ENCODE data around the gene MOGAT3. TPM values are rescaled to one million over a fixed set of nuclear protein-coding genes. Genes with fewer than 3 reads are reported as not detected.
A peak's percentile ranks its signal among the peaks of the same experiment; 100 is the strongest.
"Not testable (repeated sequence)": the region's sequence is repeated elsewhere in the genome, so short reads cannot be mapped to it uniquely, and the experiment has no call there.

MOGAT3 gene
- total RNA-seq, 4 donors from 2014 or later = not detected

- H3K36me3 ChIP-seq = peaks cover 0 to 61% of the 10 kb centered on the region in 2 donors
- no peak for ATAC-seq
- peaks cover 22% of the 10 kb centered on the region for H3K27me3 ChIP-seq
- WGBS, 2 donors (ENCODE audit: low coverage in 1 of 2) = 86 to 90% methylated on average over 6 to 19 of the region's 19 CpGs
- no peaks in the 10 kb centered on the region for H3K9me3 ChIP-seq
- H3K4me3 ChIP-seq = no peak overlapping the region
- H3K27ac ChIP-seq = no peak overlapping the region
- no peak for TF ChIP-seq EP300 (IDR thresholded peaks at IDR 0.05)
- no peak for TF ChIP-seq POLR2AphosphoS5 (IDR thresholded peaks at IDR 0.05)
- TF ChIP-seq POLR2A (IDR thresholded peaks at IDR 0.05) = no peak
- TF ChIP-seq CTCF (IDR thresholded peaks at IDR 0.05) = no peak
- H3K4me1 ChIP-seq = peaks cover 0 to 8% (median 7%) of the 10 kb centered on the region in 3 donors
Measured at GRCh38 chr7:101206665-101207042, 5.8 kb upstream of the MOGAT3 start.

- no peak overlapping the region for H3K4me3 ChIP-seq
- peaks cover 0 to 55% of the 10 kb centered on the region in 2 donors for H3K36me3 ChIP-seq
- peaks cover 27% of the 10 kb centered on the region for H3K27me3 ChIP-seq
- H3K27ac ChIP-seq = no peak overlapping the region
- H3K4me1 ChIP-seq = peaks cover 0 to 11% (median 8%) of the 10 kb centered on the region in 3 donors
- ATAC-seq = peak; percentile 9
- H3K9me3 ChIP-seq = no peaks in the 10 kb centered on the region
- TF ChIP-seq CTCF (IDR thresholded peaks at IDR 0.05) (no peak), POLR2AphosphoS5 (IDR thresholded peaks at IDR 0.05) (no peak), POLR2A (IDR thresholded peaks at IDR 0.05) (no peak), EP300 (IDR thresholded peaks at IDR 0.05) (no peak)
- WGBS, 2 donors (ENCODE audit: low coverage in 1 of 2) = 73 to 83% methylated on average over 6 to 19 of the region's 32 CpGs
Measured at GRCh38 chr7:101205901-101206664, 5.2 kb upstream of the MOGAT3 start.

GRCh38 chr7:101203740-101204738 lies 3.2 kb upstream of the MOGAT3 start:
- ATAC-seq, H3K4me3 ChIP-seq, H3K27ac ChIP-seq, H3K9me3 ChIP-seq: not testable (repeated sequence)
- 56 to 80% methylated on average over 10 to 13 of the region's 22 CpGs for WGBS, 2 donors (ENCODE audit: low coverage in 1 of 2)
- Histone ChIP-seq H3K36me3 (peaks cover 0 to 35% of the 10 kb centered on the region in 2 donors), H3K27me3 (peaks cover 48% of the 10 kb centered on the region), H3K4me1 (peaks cover 0 to 11% (median 8%) of the 10 kb centered on the region in 3 donors)

GRCh38 chr7:101202603-101202918 lies 1.7 kb upstream of the MOGAT3 start:
- H3K27ac ChIP-seq = no peak overlapping the region
- 84% methylated on average over 5 of the region's 5 CpGs; no CpG with 5 or more reads in 1 of the 2 donors for WGBS, 2 donors (ENCODE audit: low coverage in 1 of 2)
- no peak for ATAC-seq
- peaks cover 63% of the 10 kb centered on the region for H3K27me3 ChIP-seq
- no peak overlapping the region for H3K4me3 ChIP-seq
- no peaks in the 10 kb centered on the region for H3K9me3 ChIP-seq
- peaks cover 0 to 20% of the 10 kb centered on the region in 2 donors for H3K36me3 ChIP-seq
- H3K4me1 ChIP-seq = peaks cover 0 to 11% (median 8%) of the 10 kb centered on the region in 3 donors
- TF ChIP-seq POLR2AphosphoS5 (IDR thresholded peaks at IDR 0.05) = no peak
- no peak for TF ChIP-seq CTCF (IDR thresholded peaks at IDR 0.05)
- TF ChIP-seq EP300 (IDR thresholded peaks at IDR 0.05) = no peak
- TF ChIP-seq POLR2A (IDR thresholded peaks at IDR 0.05) = no peak

Measured in gastroesophageal sphincter (tissue), 4 donors.